HCT116 (cell line): ENCODE results near the gene CLEC16A. TPM values are rescaled to one million over a fixed set of nuclear protein-coding genes. Genes with fewer than 3 reads are reported as not detected.
A peak's percentile ranks its signal among the peaks of the same experiment; 100 is the strongest.

Experiments used
- ATAC-seq: fragments of 200-7000 bp; cut with Tn5 transposase; 2 replicates; pipeline ENCODE4 v1.9.1; 2020; ENCODE audit warnings: mild to moderate bottlenecking, moderate library complexity
- BruUV-seq: library from RNA; stranded (reverse); fragments of 400-500 nt; replicated peaks from 2 replicates; lab custom pipeline; 2021; lab: Mats Ljungman, UMichigan
- CTCF ChIA-PET: fragments of 300-600 bp; sonication (Branson Sonifier 250); formaldehyde crosslinking; loops from one replicate; lab custom pipeline; 2021; ENCODE audit warnings: antibody characterized with exemption; lab: Charles Lee
- POLR2A ChIA-PET: fragments of 300-600, 350-600 bp; sonication (Branson Sonifier 250); formaldehyde crosslinking; loops from one replicate; lab custom pipeline; 2021; ENCODE audit warnings: antibody characterized with exemption; lab: Charles Lee
- RAD21 ChIA-PET, 2 experiments: fragments of 300-600 bp; sonication (Branson Sonifier 250); formaldehyde crosslinking; loops; one replicate each; lab custom pipeline; 2023; ENCODE audit warnings: low total read pairs in 2 of 2; ENCODE audit not compliant: uncharacterized antibody in 2 of 2, unreplicated experiment in 2 of 2, low non-redundant PET in 1 of 2; lab: Charles Lee
- DNase-seq: peaks from one replicate; pipeline ENCODE4 v3.0.0-alpha.2; 2010; ENCODE audit warnings: low read depth, low spot score
- H2AFZ ChIP-seq: fragments of 200-600 bp; shearing (Covaris generic), sonication (generic); 2 replicates; pipeline ENCODE4 v1.6.1; 2017; ENCODE audit warnings: low read depth, mixed run types, mixed read lengths, antibody characterized with exemption, low read length; ENCODE audit not compliant: poor library complexity, severe bottlenecking
- H3K27ac ChIP-seq: 2 replicates; pipeline ENCODE4 v1.5.1; 2012; ENCODE audit warnings: low read depth, low read length
- H3K27me3 ChIP-seq: fragments of 200-600 bp; sonication (generic); 2 replicates; pipeline ENCODE4 v1.6.1; 2016; ENCODE audit warnings: mixed run types, low read length, mixed read lengths; ENCODE audit not compliant: insufficient read depth
- H3K36me3 ChIP-seq, 2 experiments: fragments of 200-500 bp in 1 of 2; fragments of 200-600 bp in 1 of 2; sonication (Bioruptor generic) in 1 of 2; sonication (generic) in 1 of 2; 2 replicates each; pipeline versions ENCODE4 v1.5.1 to v1.6.1; 2014 to 2016; ENCODE audit warnings: low read length in 2 of 2, inconsistent platforms in 1 of 2, mixed read lengths in 1 of 2, mixed run types in 1 of 2; ENCODE audit not compliant: insufficient read depth in 2 of 2, control insufficient read depth in 1 of 2
- H3K4me1 ChIP-seq, 2 experiments: fragments of 200-600 bp in 1 of 2; sonication (generic) in 1 of 2; 2 replicates each; pipeline versions ENCODE4 v1.5.1 to v1.6.1; 2012 to 2017; ENCODE audit warnings: low read length in 2 of 2, inconsistent platforms in 1 of 2, mild to moderate bottlenecking in 1 of 2, mixed read lengths in 1 of 2, mixed run types in 1 of 2, moderate library complexity in 1 of 2; ENCODE audit not compliant: insufficient read depth in 2 of 2, control insufficient read depth in 1 of 2
- H3K4me2 ChIP-seq: fragments of 200-600 bp; sonication (generic); 2 replicates; pipeline ENCODE4 v1.6.1; 2017; ENCODE audit warnings: mixed run types, low read length, mixed read lengths
- H3K4me3 ChIP-seq, 2 experiments: fragments of 200-600 bp in 1 of 2; sonication (generic) in 1 of 2; replicated peaks in 1 of 2; 2 replicates each; pipeline ENCODE4 v1.5.1; 2011 to 2016; ENCODE audit warnings: low read length in 2 of 2, control low read depth in 1 of 2, low read depth in 1 of 2, mild to moderate bottlenecking in 1 of 2, mixed read lengths in 1 of 2, mixed run types in 1 of 2
- H3K79me2 ChIP-seq: fragments of 200-600 bp; sonication (generic); 2 replicates; pipeline ENCODE4 v1.6.1; 2017; ENCODE audit warnings: mild to moderate bottlenecking, mixed run types, low read length, moderate library complexity, mixed read lengths; ENCODE audit not compliant: insufficient read depth
- H3K9ac ChIP-seq: fragments of 200-600 bp; sonication (generic); 2 replicates; pipeline ENCODE4 v1.6.1; 2016; ENCODE audit warnings: low read length, mixed read lengths
- H3K9me2 ChIP-seq: fragments of 200-600 bp; sonication (generic), shearing (Covaris generic); 2 replicates; pipeline ENCODE4 v1.6.1; 2017; ENCODE audit warnings: mixed run types, mild to moderate bottlenecking, moderate library complexity; ENCODE audit not compliant: insufficient read depth
- H3K9me3 ChIP-seq, 2 experiments: fragments of 200-500 bp in 1 of 2; fragments of 200-600 bp in 1 of 2; sonication (Bioruptor generic) in 1 of 2; sonication (generic) in 1 of 2; 2 replicates each; pipeline ENCODE4 v1.6.1; 2014 to 2017; ENCODE audit warnings: low read length in 2 of 2, mixed read lengths in 2 of 2, inconsistent platforms in 1 of 2, low read depth in 1 of 2, mild to moderate bottlenecking in 1 of 2, mixed run types in 1 of 2, moderate library complexity in 1 of 2; ENCODE audit not compliant: control insufficient read depth in 1 of 2, insufficient read depth in 1 of 2
- H4K20me1 ChIP-seq: fragments of 200-600 bp; sonication (generic), shearing (Covaris generic); 2 replicates; pipeline ENCODE4 v1.6.1; 2017; ENCODE audit warnings: mixed run types, mild to moderate bottlenecking, moderate library complexity; ENCODE audit not compliant: insufficient read depth
- CBX3 ChIP-seq: IDR thresholded peaks from 2 replicates; pipeline ENCODE4 v1.6.1; 2012; ENCODE audit warnings: low read depth
- CTCF ChIP-seq, 3 experiments: fragments of 200-600 bp in 1 of 3; sonication (generic) in 1 of 3; IDR thresholded peaks in 2 of 3; conservative IDR thresholded peaks in 1 of 3; 2 replicates each; pipeline ENCODE4 v1.5.1; 2012 to 2017; ENCODE audit warnings: low read depth in 2 of 3, low read length in 2 of 3, antibody characterized with exemption in 1 of 3, borderline replicate concordance in 1 of 3, control low read depth in 1 of 3, mild to moderate bottlenecking in 1 of 3, mixed read lengths in 1 of 3, mixed run types in 1 of 3, moderate library complexity in 1 of 3; ENCODE audit not compliant: insufficient read depth in 1 of 3
- EZH2 ChIP-seq: fragments of 200-600 bp; sonication (generic); IDR thresholded peaks from 2 replicates; pipeline ENCODE4 v1.6.1; 2017; ENCODE audit warnings: antibody characterized with exemption, mixed run types
- RAD21 ChIP-seq: IDR thresholded peaks from 2 replicates; pipeline ENCODE4 v1.6.1; 2012; ENCODE audit warnings: low read depth, mild to moderate bottlenecking
- SIN3A ChIP-seq: IDR thresholded peaks from 2 replicates; pipeline ENCODE4 v1.6.1; 2012; ENCODE audit warnings: low read depth
- SP1 ChIP-seq: IDR thresholded peaks from 2 replicates; pipeline ENCODE4 v1.6.1; 2012; ENCODE audit warnings: low read depth
- ZFX ChIP-seq: fragments of 450-650 bp; IDR thresholded peaks from 2 replicates; pipeline ENCODE4 v1.6.1; 2017
- intact Hi-C: fragments of 100-400 bp; cut with micrococcal nuclease; formaldehyde crosslinking; loops from 2 replicates; pipeline ENCODE4 v1.10.0; 2022
- total RNA-seq: library from RNA; stranded (reverse); gene quantifications from one replicate; pipeline ENCODE4 v1.2.1, GENCODE V29; 2021; ENCODE audit not compliant: unreplicated experiment

CLEC16A gene
- total RNA-seq, 1 experiment from 2014 or later: 18.0 TPM

- RAD21 ChIA-PET: interaction anchor here (0.6 to 1.3 kb wide), 4 partner anchors 174 to 403 kb away, joined by 3 to 4 read pairs (median 4); no protein-coding TSS in a partner anchor
- CTCF ChIA-PET: interaction anchor here (0.6 to 2.4 kb wide), 16 partner anchors 8 to 1603 kb away, joined by 3 to 21 read pairs (median 5); partner anchors contain the start of genes EMP2 and NUBP1
- H3K9me2 ChIP-seq: no peaks in the 10 kb centered on the region
- H2AFZ ChIP-seq: peak overlapping the region; percentile 57
- no TSS peak for BruUV-seq
- TF ChIP-seq ZFX (no peak; the same call in 1 of the 2 replicates), EZH2 (no peak), RAD21 (peak; percentile 95), SIN3A (no peak), CBX3 (no peak), SP1 (no peak), CTCF (IDR thresholded peaks at IDR 0.05 in 2 of 3, conservative IDR thresholded peaks at IDR 0.05 in 1 of 3; ENCODE audit: borderline replicate concordance in 1 of 3, insufficient read depth in 1 of 3, low read depth in 2 of 3, low read length in 2 of 3) (peak; percentile 80 to 99 (median 95))
- peak overlapping the region; percentile 67 for H3K4me2 ChIP-seq
- DNase-seq: peak; percentile 88
- peak; percentile 96 for ATAC-seq
- no peaks in the 10 kb centered on the region for H3K27me3 ChIP-seq
- POLR2A ChIA-PET: interaction anchor here (1.1 to 1.6 kb wide), 2 partner anchors 48 to 174 kb away, joined by 3 to 4 read pairs; partner anchors contain the start of gene NUBP1
- H4K20me1 ChIP-seq: no peaks in the 10 kb centered on the region
- no peaks in the 10 kb centered on the region for H3K36me3 ChIP-seq
- H3K79me2 ChIP-seq: no peaks in the 10 kb centered on the region
- intact Hi-C loops: loop anchor here (1.0 to 10.0 kb wide), 6 partner anchors 114 to 661 kb away; partner anchors contain the start of gene EMP2
- no peak overlapping the region for H3K9ac ChIP-seq
- H3K9me3 ChIP-seq: no peaks in the 10 kb centered on the region
- no peak overlapping the region; the same call in 1 of the 2 replicates for H3K27ac ChIP-seq
- peaks cover 7 to 29% of the 10 kb centered on the region in 2 experiments; a peak in 3 of 4 replicates for H3K4me1 ChIP-seq
- peak overlapping the region; percentile 8 to 19; a peak in 2 of 4 replicates for H3K4me3 ChIP-seq
These were observed 25.9 kb upstream of the CLEC16A start for GRCh38 chr16:10918294-10919002.
